HG02610 (cell line): ENCODE measurements around the gene CEP152.

ENCODE experiments used
- ATAC-seq: cut with Tn5 transposase; IDR thresholded peaks from one replicate; pipeline ENCODE4 v1.9.1; 2021; ENCODE audit warnings: mild to moderate bottlenecking, moderate library complexity; ENCODE audit not compliant: unreplicated experiment

The CEP152 gene

GRCh38 chr15:48712546-48712945 is 98.3 kb downstream of the CEP152 start:
- no peak for ATAC-seq

- no peak for ATAC-seq
Observed at GRCh38 chr15:48710952-48711495, 99.8 kb downstream of the CEP152 start.

DNA sequence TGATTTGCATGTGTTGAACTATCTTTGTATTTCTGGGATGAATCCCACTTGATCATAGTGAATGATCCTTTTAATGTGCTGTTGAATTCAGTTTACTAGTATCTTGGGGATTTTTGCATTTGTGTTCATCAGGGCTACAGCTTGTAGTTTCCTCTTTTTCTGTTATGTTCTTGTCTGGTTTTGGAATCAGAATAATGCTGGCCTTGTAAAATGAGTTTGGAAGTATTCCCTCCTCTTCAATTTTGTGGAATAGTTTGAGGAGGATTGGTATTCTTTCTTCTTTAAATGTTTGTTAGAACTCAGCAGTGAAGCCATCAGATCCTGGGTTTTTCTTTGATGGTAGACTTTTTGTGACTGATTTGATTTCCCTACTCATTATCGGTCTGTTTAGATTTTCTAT is 102.2 kb downstream of the CEP152 start:
- no peak for ATAC-seq

DNA sequence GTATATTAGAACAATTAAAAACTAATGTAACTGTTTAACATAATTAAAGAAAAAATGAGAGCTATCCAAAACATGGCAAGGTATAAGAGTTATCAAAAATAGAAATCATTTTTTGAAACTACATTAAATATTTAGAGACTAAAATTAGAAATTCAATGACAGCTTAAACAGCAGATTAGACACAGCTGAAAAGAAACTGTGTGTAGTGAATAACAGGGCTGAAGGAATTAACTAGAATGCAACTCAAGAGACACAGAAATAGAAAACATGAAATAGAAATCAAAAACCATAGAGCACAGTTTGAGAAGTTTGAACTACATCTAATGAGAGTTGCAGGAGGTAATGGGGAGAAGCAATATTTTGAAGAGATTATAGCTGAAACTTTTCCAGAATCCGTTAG is 105.5 kb downstream of the CEP152 start:
- ATAC-seq: no peak

GRCh38 chr15:48703544-48703943 is 107.3 kb downstream of the CEP152 start:
- ATAC-seq: no peak

DNA sequence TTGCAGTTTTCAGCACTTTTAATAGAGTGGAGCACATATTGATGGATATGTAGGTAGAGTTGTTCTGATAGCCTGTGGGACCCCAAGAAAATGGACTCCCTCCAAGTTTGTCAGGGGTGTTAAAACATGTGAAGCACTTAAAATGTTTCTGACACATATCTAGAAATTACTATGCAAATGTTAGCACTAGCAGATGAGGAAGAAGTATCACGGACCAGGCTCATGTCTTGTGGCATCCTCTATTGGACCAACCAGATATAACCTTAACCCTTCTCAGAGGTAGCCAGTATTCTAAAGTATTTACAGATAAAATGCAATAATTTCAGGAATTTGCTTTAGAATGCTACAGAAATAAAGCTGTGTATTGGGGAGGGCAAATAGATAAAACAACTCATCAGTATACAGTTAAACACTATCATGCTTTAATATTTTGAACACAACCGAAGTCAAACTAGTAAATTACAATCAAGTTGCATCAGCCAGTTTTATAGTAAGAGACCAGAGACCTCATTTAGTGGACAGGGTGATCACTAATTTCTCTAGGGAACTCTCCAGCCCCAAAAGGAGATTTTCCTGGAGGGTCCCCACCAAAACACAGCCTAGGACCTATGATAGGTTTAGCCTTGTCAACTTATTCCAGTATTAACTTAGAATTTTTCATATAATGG is 108.2 kb downstream of the CEP152 start:
- no peak for ATAC-seq

DNA sequence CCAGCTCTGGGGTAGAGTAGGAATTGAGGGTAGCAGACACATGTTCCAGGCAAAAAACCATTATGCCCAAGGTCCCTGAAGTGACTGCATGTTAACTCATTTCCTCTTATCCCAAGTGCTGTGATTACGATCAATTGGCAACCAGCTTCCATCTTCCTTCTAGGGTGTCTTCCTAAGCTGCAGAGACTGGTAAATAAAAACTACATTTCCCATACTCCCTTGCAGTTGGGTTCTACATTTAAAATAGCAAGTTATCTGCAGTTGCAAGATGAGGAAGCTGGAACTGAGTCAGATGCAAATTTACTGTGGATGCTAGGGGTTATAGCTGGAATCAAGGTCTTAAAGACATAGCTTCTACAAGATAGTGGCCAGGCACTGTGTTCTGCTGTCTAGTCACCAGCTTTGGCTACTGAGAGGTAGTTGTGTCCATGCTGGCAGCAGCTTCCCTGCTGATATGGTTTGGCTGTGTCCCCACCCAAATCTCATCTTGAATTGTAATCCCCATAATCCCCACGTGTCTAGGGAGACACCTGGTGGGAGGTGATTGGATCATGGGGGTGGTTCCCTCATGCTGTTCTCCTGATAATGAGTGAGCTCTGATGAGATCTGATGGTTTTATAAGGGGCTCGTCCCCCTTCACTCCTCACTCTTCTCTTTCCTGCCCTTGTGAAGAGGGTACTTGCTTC is 114.1 kb downstream of the CEP152 start:
- peak; percentile 44 for ATAC-seq

DNA sequence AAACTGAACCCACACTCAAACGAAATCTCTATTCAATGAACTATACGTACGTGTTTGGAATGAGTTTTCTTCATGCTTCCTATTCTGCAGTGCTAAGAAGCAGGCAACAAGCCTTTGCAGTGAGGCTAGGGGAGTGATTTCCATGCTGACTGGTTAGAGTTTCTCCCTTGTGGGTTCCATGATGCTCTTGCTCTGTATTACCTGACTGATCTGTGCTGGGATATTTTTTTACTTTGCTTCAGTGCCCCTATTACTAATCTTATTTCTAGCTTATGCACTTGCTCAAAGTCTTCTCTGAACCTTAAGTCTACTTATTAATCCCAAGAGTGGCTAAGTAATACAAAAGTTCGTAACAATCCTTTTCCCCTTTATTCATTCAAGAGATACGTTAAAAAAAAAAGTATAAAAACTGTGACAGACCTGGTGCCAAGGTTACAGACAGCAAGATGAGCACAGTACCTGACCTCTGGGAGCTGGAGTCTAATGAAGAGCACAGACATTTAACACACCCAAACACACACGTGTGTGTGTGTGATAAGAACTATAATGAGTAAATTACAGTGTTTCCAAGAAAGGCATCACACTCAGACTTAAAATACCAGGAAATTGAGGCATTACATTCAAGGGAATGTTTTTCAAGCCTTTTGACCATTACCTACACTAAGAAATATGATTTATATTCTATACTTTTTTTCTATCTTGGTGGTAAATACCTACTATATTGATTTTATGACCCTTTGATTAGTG is 114.9 kb downstream of the CEP152 start:
- no peak for ATAC-seq

DNA sequence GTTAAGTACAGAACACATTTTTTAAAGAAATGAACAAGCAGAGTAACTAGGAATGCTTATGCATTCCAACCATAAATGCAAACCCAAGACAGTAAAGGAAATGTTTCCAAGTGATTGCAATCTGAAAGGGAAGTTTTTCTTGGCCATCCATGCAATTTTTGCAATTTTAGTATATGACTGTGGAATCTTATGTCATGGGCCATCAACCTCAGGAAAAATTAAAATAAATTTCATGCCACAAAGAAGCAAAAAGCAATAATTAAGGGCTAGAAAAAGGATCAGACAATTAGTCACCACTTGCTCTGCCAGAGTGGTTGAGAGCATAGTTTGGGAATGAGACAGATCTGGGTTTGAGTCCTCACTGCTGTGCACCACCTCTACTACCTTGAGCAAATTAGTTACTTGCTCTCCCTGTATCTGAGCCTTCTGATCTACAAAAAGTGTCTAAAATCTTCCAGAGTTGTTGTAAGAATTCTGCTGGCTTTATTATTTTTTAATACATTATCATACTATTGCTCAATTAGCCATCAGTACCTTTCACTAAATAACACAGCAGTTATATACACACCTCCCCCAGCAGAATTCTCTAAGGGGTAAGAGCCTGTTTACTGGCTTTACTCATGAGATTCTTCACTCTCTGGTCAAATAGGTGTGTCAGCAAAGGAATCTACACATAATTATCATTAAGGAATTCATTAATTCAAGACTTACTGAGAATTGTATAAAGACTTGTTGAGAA is 115.6 kb downstream of the CEP152 start:
- no peak for ATAC-seq

DNA sequence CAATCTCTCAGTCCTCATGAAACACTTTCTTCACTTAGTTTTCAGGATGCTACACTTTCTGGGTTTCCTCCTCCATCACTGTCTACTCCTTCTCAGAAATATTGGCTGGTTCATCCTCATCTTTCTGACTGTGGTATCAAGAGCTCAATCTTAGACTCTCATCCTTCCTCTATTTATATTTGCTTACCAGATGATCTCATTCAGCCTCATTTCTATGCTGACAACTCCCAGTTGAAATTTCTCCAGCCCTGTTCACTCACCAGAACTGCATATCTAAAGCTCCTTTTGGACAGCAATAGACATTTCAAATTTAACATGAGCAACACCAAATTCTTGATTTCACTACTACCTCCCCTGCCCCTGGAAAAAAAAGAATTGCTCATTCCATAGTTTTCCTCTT is 117.4 kb downstream of the CEP152 start:
- ATAC-seq: no peak

GRCh38 chr15:48688493-48688892 is 122.4 kb downstream of the CEP152 start:
- ATAC-seq: no peak
